Measurements from ENCODE around the gene RDH14.

GRCh38 chr2:18522484-18523146 is 37.8 kb downstream of the RDH14 start:
- TF ChIP-seq CTCF (conservative IDR thresholded peaks at IDR 0.05; ENCODE audit: low read depth, low read length) (no peak), EZH2 (IDR thresholded peaks at IDR 0.05; ENCODE audit: borderline replicate concordance, low read depth, low read length, poor library complexity, severe bottlenecking) (no peak)
